Activated naive CD4-positive, alpha-beta T cell treated with anti-CD3 and anti-CD28 coated beads, Interleukin-2, amount 50 U/mL, for 72 hours (primary cell): Measurements from ENCODE around the gene FZD8. TPM values are rescaled to one million over a fixed set of nuclear protein-coding genes. Genes with fewer than 3 reads are reported as not detected.
"Not testable (repeated sequence)": the region's sequence is repeated elsewhere in the genome, so short reads cannot be mapped to it uniquely, and the experiment has no call there.

Source experiments
- ATAC-seq, 2 donors: fragments of 150-1000 bp; cut with Tn5 transposase; 2 replicates each; pipeline ENCODE4 v1.10.0; 2021; ENCODE audit warnings: mild to moderate bottlenecking in 2 of 2, moderate library complexity in 2 of 2
- DNase-seq, 2 donors: peaks; one replicate each; pipeline ENCODE4 v3.0.0; 2021 to 2022; ENCODE audit warnings: low spot score in 2 of 2
- H3K27ac Mint-ChIP-seq, 2 donors: one replicate each; pipeline ENCODE4 v1.8.0; 2022; ENCODE audit warnings: mild to moderate bottlenecking in 2 of 2, mixed read lengths in 2 of 2
- H3K36me3 Mint-ChIP-seq, 2 donors: one replicate each; pipeline ENCODE4 v1.8.0; 2022; ENCODE audit warnings: mixed read lengths in 2 of 2
- H3K9me3 Mint-ChIP-seq, 2 donors: one replicate each; pipeline ENCODE4 v1.8.0; 2022; ENCODE audit warnings: mixed read lengths in 2 of 2
- total RNA-seq, 2 donors: library from RNA; stranded (reverse); gene quantifications; one replicate each; pipeline ENCODE4 v1.2.3, GENCODE V29; 2022

The FZD8 gene
- under 1 TPM; 0.14 to 0.18 TPM for total RNA-seq

GRCh38 chr10:35642035-35642792 is at the start of gene FZD8:
Gene FZD8, minus strand, starts transcription at chr10:35642296. Its CDS starts 867 bp downstream, at chr10:35641429.
- peak; percentile 88 to 92 for ATAC-seq
- no peaks in the 10 kb centered on the region for H3K9me3 Mint-ChIP-seq
- no peak within 1 kb of the TSS for H3K27ac Mint-ChIP-seq
- H3K36me3 Mint-ChIP-seq, result no peaks in the 10 kb centered on the region
- DNase-seq, result peak; percentile 73 to 78

- no peak for DNase-seq
- no peak for ATAC-seq
- H3K9me3 Mint-ChIP-seq, result no peaks in the 10 kb centered on the region
- no peaks in the 10 kb centered on the region for H3K36me3 Mint-ChIP-seq
- no peak overlapping the region for H3K27ac Mint-ChIP-seq
These were observed 49.6 kb upstream of the FZD8 start for GRCh38 chr10:35691522-35692236.

GRCh38 chr10:35690534-35690933 is 48.4 kb upstream of the FZD8 start:
- no peaks in the 10 kb centered on the region for H3K9me3 Mint-ChIP-seq
- DNase-seq, result no peak
- H3K36me3 Mint-ChIP-seq, result no peaks in the 10 kb centered on the region
- no peak for ATAC-seq
- H3K27ac Mint-ChIP-seq, result no peak overlapping the region

- not testable (repeated sequence) for DNase-seq, H3K9me3 Mint-ChIP-seq, H3K27ac Mint-ChIP-seq, H3K36me3 Mint-ChIP-seq, ATAC-seq
These were observed 43.8 kb upstream of the FZD8 start for GRCh38 chr10:35685858-35686257.

- DNase-seq (no peak), ATAC-seq (no peak)
- no peaks in the 10 kb centered on the region for H3K36me3 Mint-ChIP-seq
- H3K9me3 Mint-ChIP-seq, result peaks cover 0 to 3% of the 10 kb centered on the region in 2 donors
- no peak overlapping the region for H3K27ac Mint-ChIP-seq
These were observed 43.3 kb upstream of the FZD8 start for GRCh38 chr10:35685402-35685801.

- peaks cover 0 to 3% of the 10 kb centered on the region in 2 donors for H3K9me3 Mint-ChIP-seq
- no peak for DNase-seq
- H3K27ac Mint-ChIP-seq, result no peak overlapping the region
- ATAC-seq, result no peak
- no peaks in the 10 kb centered on the region for H3K36me3 Mint-ChIP-seq
These were observed 42.5 kb upstream of the FZD8 start for GRCh38 chr10:35684586-35684985.

GRCh38 chr10:35675846-35676245 is 33.8 kb upstream of the FZD8 start:
- Mint-ChIP-seq H3K9me3 (peaks cover 0 to 6% of the 10 kb centered on the region in 2 donors), H3K27ac (no peak overlapping the region), H3K36me3 (peaks cover 0 to 6% of the 10 kb centered on the region in 2 donors)
- ATAC-seq (no peak), DNase-seq (no peak)

- DNase-seq (no peak), ATAC-seq (no peak)
- H3K36me3 Mint-ChIP-seq, result peaks cover 0 to 6% of the 10 kb centered on the region in 2 donors
- peaks cover 0 to 6% of the 10 kb centered on the region in 2 donors for H3K9me3 Mint-ChIP-seq
- no peak overlapping the region for H3K27ac Mint-ChIP-seq
These were observed 32.7 kb upstream of the FZD8 start for GRCh38 chr10:35674843-35675242.

- Mint-ChIP-seq H3K36me3 (peaks cover 0 to 6% of the 10 kb centered on the region in 2 donors), H3K27ac (no peak overlapping the region), H3K9me3 (peaks cover 18 to 19% of the 10 kb centered on the region in 2 donors)
- DNase-seq, result no peak
- no peak for ATAC-seq
These were observed 27.0 kb upstream of the FZD8 start for GRCh38 chr10:35668865-35669650.

- peaks cover 18 to 19% of the 10 kb centered on the region in 2 donors for H3K9me3 Mint-ChIP-seq
- H3K27ac Mint-ChIP-seq, result no peak overlapping the region
- ATAC-seq, result no peak
- H3K36me3 Mint-ChIP-seq, result peaks cover 0 to 6% of the 10 kb centered on the region in 2 donors
- no peak for DNase-seq
These were observed 25.9 kb upstream of the FZD8 start for GRCh38 chr10:35667971-35668370.

- Mint-ChIP-seq H3K27ac (no peak overlapping the region), H3K36me3 (peaks cover 0 to 6% of the 10 kb centered on the region in 2 donors), H3K9me3 (peaks cover 18 to 19% of the 10 kb centered on the region in 2 donors)
- ATAC-seq (no peak), DNase-seq (no peak)
These were observed 25.3 kb upstream of the FZD8 start for GRCh38 chr10:35667270-35667889.

- no peaks in the 10 kb centered on the region for H3K36me3 Mint-ChIP-seq
- no peak for DNase-seq
- no peak for ATAC-seq
- H3K27ac Mint-ChIP-seq, result no peak overlapping the region
- H3K9me3 Mint-ChIP-seq, result no peaks in the 10 kb centered on the region
These were observed 19.1 kb upstream of the FZD8 start for GRCh38 chr10:35661236-35661635.

GRCh38 chr10:35659456-35659855 is 17.4 kb upstream of the FZD8 start:
- no peak for ATAC-seq
- Mint-ChIP-seq H3K27ac (no peak overlapping the region), H3K9me3 (no peaks in the 10 kb centered on the region), H3K36me3 (no peaks in the 10 kb centered on the region)
- DNase-seq, result no peak

- ATAC-seq (no peak), DNase-seq (no peak)
- H3K27ac Mint-ChIP-seq, result no peak overlapping the region
- no peaks in the 10 kb centered on the region for H3K9me3 Mint-ChIP-seq
- no peaks in the 10 kb centered on the region for H3K36me3 Mint-ChIP-seq
These were observed 15.5 kb upstream of the FZD8 start for GRCh38 chr10:35657621-35658020.

GRCh38 chr10:35652824-35653223 is 10.7 kb upstream of the FZD8 start:
- H3K9me3 Mint-ChIP-seq, result no peaks in the 10 kb centered on the region
- no peaks in the 10 kb centered on the region for H3K36me3 Mint-ChIP-seq
- H3K27ac Mint-ChIP-seq, result no peak overlapping the region
- no peak for ATAC-seq
- no peak for DNase-seq

- Mint-ChIP-seq H3K36me3 (no peaks in the 10 kb centered on the region), H3K27ac (peak overlapping the region in 1 of 2 donors; percentile 52), H3K9me3 (no peaks in the 10 kb centered on the region)
- ATAC-seq (no peak), DNase-seq (no peak)
These were observed 8.8 kb upstream of the FZD8 start for GRCh38 chr10:35650894-35651293.
